NCI-H187 (cell line): ENCODE measurements around the gene DUXB.

Experiments
- DNase-seq, 2 experiments: peaks; one replicate each; lab custom pipeline; 2025; lab: John Stamatoyannopoulos, UW

The DUXB gene

DNA sequence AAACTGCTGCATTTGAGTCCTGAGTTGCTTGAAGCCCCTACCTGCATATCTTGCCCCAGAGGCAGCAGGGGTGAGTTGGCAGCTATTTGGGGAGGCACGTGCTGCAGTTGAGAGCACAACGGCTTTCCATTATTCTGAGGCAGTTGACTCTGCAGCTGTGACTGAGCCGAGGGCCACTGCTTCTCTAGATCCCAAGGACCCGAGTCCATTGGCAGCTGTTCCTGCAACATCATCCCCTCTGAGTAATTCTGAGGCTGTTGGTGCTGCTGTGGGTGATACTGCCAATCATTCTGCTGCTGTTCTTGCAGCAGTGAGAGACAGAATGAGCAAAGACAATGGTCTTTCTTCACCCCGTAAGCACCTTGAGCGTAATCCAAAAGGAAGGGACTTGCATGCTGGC lies 40.9 kb downstream of the DUXB start:
- DNase-seq: no peak

DNA sequence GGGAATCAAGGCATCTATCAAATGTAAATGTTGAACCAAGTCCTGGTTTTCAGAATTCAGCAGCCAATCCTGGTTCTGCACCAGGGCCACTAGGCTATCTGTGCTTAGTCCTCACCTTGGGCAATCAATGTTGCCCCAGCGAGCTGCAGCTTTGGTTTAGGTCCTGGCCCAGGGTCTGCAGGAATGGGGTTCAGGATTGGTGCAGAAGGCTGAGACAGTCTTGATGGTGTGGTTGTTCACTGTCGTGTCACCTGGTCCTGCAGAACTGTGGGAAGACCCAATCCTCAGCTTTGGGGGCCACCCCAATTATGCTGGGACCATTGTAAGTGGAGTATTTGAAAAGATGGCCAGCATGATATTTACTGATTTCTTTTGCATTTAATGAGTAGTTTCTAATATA lies 43.1 kb downstream of the DUXB start:
- no peak for DNase-seq

DNA sequence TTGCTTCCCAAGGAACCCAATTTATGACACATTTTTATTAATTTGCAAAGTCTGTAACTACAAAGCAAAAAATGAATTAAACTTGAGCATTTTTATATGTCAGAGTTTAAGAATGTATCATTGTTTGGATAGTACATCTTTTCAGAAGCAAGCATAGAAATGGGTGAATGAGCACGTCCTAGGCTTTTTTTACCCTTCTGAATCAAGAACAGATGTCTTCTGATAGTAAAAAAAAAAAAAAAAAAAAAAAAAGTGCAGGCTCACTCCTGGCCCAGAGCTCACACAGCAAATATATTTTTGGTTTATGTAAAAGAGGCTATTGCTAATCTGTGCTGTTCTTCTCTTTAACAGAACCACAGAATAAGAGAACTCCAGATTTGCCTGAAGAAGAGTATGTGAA lies 47.3 kb downstream of the DUXB start:
- DNase-seq: no peak

DNA sequence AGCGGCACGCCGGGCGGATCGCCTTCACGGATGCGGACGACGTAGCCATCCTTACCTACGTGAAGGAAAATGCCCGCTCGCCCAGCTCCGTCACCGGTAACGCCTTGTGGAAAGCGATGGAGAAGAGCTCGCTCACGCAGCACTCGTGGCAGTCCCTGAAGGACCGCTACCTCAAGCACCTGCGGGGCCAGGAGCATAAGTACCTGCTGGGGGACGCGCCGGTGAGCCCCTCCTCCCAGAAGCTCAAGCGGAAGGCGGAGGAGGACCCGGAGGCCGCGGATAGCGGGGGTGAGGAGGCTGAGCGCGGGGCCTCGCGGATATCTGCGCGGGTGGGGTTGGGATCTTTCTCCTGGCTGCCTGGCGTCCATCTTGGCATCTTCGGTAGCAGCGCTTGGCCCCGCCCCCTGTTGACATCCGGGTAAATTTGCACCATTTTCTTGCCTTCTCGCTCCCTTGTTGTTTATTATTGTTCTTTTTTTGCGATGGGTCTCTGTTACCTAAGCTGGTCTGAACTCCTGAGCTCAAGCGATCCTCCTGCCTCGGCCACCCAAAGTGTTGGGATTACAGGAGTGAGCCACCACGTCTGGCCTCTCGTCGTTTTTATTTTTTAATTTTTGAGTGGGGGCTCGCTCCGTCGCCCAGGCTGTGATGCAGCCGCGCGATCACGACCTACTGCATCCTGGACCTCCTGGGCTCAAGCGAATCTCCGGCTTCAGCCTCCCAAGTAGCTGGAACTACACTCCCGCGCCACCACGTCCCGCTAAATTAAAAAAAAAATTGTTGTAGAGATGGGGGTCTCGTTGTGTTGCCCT lies 52.8 kb downstream of the DUXB start:
- DNase-seq: peak; percentile 12 to 23

DNA sequence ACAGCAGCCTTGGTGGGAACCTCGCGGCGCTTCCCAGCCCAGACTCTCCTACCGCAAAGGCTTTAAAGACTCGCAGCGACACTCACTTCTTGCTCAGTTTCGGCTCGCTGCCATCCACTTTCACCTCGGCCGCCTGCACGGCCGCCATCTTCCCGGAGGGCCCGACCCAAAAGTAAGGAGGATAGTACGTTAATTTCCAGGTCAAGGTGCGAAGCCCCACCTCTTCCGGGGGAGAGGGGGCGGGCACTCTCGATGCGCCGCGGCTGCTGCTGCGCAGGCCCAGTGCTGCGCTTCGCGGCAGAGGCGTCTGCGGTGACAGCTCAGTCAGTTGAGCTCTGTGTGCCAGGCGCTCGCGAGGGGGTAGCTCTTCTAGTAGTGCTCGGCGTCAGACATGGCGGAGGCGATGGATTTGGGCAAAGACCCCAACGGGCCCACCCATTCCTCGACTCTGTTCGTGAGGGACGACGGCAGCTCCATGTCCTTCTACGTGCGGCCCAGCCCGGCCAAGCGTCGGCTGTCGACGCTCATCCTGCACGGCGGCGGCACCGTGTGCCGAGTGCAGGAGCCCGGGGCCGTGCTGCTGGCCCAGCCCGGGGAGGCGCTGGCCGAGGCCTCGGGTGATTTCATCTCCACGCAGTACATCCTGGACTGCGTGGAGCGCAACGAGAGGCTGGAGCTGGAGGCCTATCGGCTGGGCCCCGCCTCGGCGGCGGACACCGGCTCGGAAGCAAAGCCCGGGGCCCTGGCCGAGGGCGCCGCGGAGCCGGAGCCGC lies 53.6 kb downstream of the DUXB start, which contains the start of the genes KARS1 and TERF2IP:
Gene KARS1, minus strand, starts transcription at position 174 of the 773 bp plus-strand sequence. Its CDS starts 26 bp downstream, at position 148.
Gene TERF2IP, plus strand, starts transcription at position 282 of the 773 bp plus-strand sequence. Its CDS starts 110 bp downstream, at position 392.
- DNase-seq: peak; percentile 58 to 71

DNA sequence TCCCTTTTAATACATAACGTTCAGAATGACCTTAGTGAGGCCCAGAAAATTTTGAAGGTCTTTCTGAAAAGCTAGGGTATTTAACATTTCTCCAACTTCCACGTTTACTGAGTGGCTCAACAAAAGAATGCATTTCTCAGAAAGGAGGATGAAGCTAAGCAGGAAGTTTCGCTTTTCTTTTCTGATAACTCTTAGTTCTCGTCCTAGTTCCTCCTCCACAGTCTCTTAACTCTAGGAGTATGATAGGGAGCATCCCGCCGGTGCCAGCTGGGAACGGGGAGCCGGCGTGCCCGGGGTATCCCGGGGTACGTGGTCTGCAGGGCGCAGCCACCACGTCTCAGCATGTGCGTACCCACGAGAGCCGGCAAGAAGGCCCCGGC lies 54.2 kb downstream of the DUXB start:
- no peak for DNase-seq

DNA sequence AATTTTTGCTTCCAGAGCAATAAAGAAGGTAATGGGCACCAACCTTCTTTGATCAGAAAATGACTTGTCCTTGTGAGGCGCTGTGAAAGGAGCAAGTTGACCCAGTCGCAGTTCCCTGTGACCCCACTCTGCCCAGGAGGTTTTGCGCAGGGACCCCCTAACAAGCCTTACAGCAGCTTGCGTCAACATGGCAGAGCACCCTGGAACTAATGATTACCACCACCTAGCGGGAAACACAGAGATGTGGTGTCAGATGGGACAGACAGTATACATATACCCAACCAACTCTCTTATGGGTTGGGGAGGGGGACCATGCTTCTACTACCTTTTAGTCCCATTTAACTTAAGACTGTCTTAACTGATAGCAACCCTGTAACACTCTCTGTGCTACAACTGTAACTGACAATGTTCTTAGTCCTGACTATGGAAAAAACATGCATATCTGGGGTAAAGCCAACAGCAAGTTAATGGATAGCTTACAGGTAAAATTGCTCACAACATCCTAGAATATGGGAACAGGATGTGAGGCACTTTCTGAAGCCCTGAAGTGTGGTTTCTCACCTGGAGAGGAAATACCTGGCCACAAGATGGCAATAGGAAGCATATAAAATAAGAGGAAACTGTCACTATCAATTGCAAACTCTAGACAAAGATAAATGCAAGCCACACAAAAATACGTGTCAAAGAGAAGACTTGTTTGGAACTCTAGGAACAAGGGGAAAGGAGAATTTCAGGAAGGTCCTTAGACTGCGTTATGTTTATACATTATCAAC lies 56.8 kb downstream of the DUXB start:
- DNase-seq: no peak
